A549 treated with AZD9567 at 1 μM for 4 hours (cell line): Measurements from ENCODE around the gene TOM1. TPM values are rescaled to one million over a fixed set of nuclear protein-coding genes. Genes with fewer than 3 reads are reported as not detected.

ENCODE experiments used
- total RNA-seq: library from RNA; stranded (reverse); fragments of 200-300 nt; extraction: Qiagen RNA extraction; gene quantifications from 5 replicates; pipeline ENCODE4 v1.2.3, GENCODE V29; 2022; ENCODE audit not compliant: insufficient read depth

Gene TOM1
- 12.4 to 19.4 TPM (median 13.6 TPM) in 5 replicates for total RNA-seq

GRCh38 chr22:35299673-35300499 lies at the start of gene TOM1:
Gene TOM1, plus strand, starts transcription at chr22:35299894. Its CDS starts 35 bp downstream, at chr22:35299929.

DNA sequence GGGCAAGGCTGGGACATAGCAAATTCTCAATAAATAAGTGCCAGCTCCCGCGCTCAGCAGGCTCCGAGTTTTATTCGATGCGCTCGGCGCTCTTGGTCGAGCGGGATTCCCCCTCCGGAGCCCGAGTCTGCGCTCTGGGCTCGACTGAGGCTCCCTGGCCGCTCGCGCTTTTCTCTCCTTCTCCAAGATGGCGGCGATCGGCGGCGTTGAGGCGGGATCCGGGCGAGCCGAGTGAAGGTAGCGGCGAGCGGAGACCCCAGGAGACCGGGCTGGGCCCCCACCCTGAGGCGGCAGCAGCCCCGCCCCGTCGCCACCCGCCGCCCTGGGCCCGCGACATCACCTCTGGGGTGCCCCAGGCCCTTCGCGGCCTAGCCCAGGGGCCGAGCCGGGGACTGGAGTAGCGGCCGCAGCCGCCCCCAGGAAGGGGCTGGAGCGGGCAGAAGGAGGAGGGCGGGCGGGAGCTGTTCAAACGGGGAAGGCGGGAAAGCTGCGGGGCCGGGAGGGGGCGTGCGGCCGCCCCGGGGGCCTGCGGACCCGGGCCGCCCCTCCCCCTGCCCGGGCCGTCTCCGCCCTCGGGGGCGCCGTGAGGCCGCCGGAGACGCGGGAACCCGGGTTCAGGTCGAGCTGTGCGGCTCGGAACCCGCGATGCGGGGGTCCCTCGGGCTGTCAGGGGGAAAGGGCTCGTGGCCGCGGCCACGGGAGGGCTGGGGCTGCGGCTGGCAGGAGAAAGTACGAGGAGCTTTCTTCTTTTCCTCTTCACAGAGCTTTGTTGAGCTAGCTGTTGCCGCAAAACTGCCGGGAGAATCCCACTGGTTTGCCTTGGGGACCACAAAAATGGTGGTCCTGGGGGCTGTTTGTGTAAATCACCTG lies 42.1 kb upstream of the TOM1 start, which contains the start of gene HMGXB4:
TSS of gene HMGXB4 (plus strand) at position 173 of the 870 bp plus-strand sequence. CDS start 4,898 bp downstream, outside the sequence.

DNA sequence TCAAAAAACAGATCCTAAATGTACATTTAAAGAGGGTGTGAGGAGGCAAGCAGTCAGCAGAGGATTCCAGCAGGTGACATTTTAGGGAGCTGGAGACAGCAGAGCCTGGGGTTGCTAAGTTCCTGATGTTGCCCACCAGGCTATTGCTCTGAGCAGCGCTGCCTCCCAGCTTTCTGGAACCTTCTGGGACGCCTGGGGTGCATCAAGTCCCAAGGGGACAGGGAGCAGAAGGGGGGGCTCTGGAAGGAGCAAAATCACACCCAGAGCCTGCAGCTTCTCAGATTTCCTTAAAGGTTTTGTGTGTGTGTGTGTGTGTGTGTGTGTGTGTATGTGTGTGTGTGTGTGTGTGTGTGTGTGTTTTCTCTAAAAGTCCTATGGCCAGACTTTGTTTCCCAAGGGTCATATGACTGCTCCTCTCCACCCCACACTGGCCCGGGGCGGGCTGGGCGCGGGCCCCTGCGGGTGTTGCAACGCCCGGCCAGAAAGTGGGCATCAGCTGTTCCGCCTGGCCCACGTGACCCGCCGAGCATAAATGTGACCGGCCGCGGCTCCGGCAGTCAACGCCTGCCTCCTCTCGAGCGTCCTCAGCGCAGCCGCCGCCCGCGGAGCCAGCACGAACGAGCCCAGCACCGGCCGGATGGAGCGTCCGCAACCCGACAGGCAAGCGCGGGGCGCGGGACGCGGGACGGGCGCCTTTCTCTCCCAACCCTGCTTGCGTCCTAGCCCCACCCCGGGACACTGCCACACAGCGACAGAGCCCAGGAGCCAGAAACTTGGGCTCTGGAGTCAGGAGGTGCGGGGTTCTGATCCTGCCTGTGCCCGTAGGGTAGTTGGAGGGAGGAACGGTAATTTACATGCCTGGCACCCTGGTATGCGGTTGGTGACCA lies 81.1 kb downstream of the TOM1 start, which contains the start of gene HMOX1:
TSS of gene HMOX1 (plus strand) at position 560 of the 887 bp plus-strand sequence. CDS start at position 638, 78 bp downstream.

Other genes with a start within 250 kb of the TOM1 start
- gene ISX, start 233.7 kb upstream of the TOM1 start, total RNA-seq = not detected in 5 replicates
- gene HMGXB4, start 42.4 kb upstream of the TOM1 start, total RNA-seq = 8.2 to 11.9 TPM (median 11.5 TPM) in 5 replicates
- gene HMOX1, start 81.2 kb downstream of the TOM1 start, total RNA-seq = 328 to 532 TPM (median 355 TPM) in 5 replicates
- 80.4 to 97.0 TPM (median 84.5 TPM) in 5 replicates for gene MCM5, start 100.2 kb downstream of the TOM1 start, total RNA-seq
- gene RASD2, start 240.9 kb downstream of the TOM1 start, total RNA-seq = 0.57 to 0.80 TPM (median 0.72 TPM) in 5 replicates